Stimulated activated CD4-positive, alpha-beta T cell treated with anti-CD3 and anti-CD28 coated beads, Interleukin-12 subunit alpha, Interleukin-12 subunit beta, amount 100 ng/mL, for 24 hours (primary cell): ENCODE results near the gene CDH4.

Experiments used
- DNase-seq, 2 experiments: peaks; one replicate each; pipeline ENCODE4 v3.0.0-alpha.2; 2020; ENCODE audit warnings: low read depth in 2 of 2

The CDH4 gene

DNA sequence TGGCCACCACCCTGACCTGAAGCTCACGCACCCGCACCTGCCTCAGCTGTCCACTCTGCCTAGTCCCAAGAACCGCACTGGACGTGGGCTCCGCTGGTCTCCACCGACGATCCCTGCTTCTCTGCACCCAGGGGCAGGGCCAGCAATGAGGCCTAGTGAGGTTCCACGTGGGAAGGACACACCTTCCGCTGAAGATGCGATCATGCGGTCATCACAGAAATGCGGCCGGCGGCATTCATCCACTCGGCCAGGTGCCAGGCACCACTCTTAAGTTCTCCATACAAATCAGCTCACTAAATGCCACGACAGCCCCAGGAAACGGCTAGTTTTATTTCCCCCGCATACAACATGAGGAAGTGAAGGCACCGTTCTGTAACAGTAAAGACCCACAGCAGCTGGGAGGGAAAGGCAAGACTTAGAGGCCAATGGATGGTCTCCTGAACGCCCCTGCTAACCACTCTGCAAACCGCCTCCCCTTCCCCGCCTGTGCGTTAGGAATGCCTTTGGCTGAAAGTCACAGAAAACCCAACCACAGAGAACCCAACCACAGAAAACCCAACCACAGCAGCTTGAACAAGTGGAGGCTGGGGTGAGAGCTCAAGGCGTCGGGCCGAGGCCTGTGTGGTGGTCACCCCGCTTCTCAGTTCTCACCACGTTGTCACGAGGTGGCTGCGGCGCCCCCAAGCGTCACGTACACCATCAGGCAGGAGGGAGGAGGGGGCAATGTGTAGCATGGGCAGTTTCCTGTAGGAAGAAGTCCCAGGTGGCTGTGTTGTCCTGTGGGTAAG, 609.2 kb downstream of the CDH4 start:
- no peak for DNase-seq

DNA sequence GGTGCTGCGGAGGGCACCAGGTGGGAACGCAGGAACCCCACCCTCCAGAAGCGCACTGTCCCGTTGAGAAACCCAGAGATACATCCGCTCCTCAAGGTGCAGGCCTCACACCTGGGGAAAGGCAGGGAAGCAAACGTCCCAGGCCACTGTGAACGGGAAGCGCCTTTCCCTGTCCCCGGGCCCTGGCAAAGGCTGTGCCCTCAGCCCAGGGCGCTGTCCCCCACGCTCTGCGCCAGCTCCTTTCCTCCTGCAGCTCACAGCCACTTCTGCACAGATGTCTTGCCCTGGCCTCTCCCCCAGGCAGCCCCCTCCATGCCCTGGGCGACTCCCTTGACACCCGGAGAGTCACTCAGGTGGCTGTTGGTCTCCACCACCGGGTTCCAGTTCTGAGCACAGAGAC, 609.8 kb downstream of the CDH4 start:
- no peak for DNase-seq

DNA sequence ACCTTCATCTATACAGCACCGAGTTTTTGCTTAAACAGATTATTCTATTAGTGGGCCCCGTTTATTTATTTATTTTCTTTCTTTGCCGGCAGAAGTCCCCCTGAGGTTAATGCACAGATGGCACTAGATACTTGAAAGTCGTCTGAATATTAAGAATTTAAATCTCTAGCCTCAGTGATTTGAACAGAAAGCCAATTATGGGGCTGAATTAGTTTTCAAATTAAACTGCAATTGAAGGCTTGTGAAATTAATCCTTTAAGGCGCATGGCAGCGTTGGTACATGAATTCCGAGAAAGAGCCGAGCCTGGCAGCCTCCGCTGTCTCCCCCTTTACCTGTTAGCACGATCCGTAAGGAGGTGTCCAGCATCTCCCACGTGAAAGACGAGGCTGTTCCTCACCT, 610.8 kb downstream of the CDH4 start:
- no peak for DNase-seq

DNA sequence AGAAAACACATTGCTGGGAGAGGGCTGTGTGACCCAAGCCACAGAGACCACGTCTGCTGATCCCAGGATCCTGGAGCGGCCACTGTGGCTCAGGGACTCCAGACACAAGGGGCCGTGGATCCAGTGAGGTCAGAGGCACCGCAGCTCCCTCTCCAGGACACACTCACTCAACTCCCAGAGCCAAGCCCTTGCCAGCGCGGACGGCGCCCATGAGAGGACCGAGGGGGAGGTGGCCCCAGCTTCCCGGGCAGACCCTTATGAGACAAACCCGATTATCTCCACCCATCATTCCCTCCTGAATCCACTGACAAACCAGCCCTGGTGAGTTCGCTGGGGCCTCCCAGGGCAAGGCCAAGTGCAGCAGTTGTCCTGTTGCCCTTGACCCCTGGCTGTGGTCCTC, 612.4 kb downstream of the CDH4 start:
- DNase-seq, result no peak

DNA sequence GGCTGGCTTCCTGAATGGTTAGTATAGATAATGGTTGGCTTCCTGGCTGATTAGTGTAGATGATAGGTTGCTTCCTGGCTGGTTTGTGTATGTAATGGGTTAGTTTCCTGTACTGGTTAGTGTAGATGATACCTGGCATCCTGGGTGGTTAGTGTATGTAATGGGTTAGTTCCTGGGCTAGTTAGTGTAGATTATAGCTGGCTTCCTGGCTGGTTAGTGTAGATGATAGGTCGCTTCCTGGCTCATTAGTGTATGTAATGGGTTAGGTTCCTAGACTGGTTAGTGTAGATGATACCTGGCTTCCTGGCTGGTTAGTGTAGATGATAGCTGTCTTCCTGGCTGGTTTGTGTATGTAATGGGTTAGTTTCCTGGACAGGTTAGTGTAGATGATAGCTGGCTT, 613.3 kb downstream of the CDH4 start:
- no peak for DNase-seq

DNA sequence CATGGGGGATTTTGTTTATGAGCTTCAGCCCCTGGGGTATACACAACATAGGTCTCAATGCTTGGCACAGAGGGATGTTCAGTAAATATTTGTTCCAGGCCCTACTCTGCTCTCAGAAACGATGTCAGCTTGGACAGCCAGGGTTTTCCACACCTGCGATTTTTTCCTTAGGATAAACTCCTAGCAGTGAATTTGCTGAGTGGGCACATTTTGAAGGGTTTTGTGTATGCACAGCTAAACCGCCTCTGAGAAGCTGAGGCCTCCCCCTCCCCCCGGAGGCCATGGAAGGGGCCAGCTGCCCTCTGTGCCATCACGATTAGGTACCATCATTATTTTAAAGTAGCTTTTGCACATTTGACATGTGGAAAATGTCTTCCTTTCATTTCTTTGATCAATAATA, 614.1 kb downstream of the CDH4 start:
- DNase-seq, result no peak

DNA sequence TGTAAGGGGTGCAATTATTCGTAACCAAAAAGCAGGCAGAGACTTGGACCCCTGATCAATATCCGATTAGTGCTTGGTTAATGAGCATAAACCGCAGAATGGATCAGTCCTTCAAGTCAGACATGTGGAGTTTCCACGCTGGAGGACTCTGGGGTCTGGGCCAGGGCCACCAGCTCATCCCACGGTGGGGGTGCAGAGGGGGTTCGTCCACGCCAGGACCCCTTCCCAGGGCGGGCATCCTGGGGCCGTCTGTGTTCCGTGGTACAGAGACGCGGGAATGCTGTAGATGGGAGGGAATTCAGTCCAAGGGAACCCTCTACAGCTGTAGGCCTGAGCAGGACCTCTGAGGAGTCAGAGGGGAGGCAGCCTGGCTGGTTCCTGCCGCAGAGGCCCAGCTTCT, 615.9 kb downstream of the CDH4 start:
- no peak for DNase-seq

DNA sequence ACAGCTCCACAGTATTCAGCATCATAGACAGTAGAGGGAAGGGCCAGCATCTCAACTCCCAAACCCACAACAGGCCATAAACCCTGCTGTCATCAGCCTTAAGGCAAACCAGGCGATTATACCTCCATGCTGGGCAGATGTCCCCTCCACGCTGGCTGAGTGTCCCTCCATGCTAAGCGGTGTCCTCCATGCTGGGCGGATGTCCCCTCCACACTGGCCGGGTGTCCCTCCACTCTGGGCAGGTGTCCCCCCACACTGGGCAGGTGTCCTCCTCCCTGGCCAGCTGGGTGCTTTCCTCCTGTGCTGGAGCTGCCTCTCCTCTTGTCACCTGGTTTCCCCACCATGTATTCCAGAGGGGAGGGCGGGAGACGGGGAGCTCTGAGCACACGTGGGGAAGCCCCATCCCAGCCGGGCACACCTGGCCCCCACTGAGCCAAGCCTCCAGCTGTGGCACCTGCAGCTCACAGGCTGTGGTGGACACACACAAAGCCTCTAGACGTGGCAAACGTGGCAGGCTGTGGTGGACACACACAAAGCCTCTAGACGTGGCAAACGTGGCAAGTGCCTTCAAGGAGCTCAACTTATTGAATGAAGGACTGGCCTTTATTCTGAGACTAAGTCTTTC, 616.5 kb downstream of the CDH4 start:
- no peak for DNase-seq

DNA sequence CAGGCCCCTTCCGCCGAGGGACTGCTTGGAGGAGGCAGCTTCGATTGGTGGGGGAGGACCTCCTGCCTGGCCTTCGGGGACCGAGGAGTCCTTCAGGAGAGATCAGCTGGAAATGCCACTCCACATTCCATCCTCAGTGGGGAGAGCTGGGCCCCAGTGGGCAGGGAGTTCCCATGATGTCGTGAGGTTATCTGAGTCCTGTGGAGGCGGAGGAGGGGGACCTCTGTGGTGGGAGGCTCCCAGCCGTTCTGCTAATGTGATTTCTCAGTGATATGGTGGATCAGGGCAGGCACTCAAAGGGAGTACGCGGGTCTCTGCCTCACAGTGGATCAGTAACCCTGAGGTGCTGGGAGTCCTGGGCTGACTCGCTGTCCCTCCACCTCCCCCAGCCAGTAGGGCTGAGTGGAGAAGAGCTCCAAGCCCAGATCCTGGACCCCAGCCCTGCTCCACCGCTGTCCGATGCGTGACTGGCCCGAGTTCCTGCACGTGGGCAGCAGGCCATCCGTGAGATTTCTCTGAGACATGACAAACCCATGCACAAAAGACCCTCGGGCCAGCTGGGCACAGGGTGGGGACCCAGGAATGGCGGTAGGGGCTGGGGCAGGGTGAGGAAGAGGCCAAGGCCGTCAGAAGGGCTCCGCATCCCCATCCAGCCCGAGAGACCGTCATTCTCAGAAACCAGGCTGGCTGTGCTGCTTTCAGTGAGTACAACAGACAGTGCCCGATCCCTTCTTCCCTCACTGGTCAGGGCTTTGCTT, 617.9 kb downstream of the CDH4 start:
- DNase-seq, result no peak

DNA sequence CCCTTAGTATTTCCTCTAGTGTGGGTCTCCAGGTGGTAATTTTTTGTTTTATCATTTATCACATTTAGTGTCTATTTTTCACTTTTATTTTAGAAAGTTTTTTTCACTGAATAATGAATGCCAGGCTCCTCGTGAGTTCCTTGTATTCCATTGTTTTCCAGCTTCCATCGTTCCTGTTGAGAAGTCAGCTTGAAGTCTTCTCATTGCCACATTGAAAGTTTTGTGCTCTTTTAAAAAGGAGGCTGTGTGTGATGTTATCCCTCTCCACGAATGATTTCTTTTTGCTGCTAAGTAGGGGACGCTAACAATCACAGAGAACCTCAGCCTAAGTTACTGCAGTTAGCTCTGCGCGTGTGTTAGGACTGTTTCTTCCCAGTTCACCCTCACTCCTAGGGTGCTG, 619.1 kb downstream of the CDH4 start:
- DNase-seq, result no peak

DNA sequence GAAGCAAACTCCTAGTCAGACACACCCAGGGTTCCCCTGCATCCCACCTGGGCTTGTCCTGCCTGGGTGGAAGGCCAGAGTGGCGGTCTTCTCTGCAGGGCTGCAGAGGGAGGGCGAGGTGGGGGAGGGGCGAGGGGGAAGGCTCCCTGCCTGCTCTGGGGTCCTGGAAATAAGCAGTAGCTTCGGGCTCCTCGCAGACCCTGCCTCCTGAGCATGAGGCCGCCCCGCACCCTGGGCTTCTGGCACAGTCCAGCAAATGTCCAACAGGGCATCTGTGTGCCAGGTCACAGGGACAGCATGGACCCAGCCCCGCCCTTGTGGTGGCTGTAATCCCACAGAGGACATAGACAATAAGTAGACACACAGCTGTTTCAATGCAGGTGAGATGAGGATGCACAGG, 619.9 kb downstream of the CDH4 start:
- DNase-seq, result no peak

DNA sequence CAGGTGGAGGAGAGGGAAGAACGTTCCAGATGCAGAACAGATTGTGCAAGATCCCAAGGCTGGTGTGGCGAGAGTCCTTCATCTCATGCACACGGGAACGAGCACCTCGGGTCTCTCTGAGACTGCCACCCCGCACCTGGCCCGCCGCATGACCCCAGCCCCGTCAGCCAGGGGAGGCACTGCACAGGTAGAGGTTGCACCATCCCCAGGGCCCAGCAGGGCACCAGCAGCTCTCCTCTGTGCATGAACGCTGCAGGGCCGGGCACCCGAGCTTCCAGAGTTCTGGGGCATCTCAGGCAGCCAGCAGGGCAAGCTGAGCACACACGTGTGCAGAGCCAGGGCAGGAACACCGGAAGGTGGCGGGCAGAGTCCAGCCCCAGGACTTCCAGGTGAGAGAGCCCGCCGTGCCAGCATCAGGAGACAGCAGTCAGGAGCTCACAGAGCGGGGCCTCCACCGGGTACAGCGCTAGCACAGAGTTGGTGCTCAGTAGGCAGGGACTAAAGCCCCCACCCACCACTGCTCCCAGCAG, 620.4 kb downstream of the CDH4 start:
- no peak for DNase-seq

DNA sequence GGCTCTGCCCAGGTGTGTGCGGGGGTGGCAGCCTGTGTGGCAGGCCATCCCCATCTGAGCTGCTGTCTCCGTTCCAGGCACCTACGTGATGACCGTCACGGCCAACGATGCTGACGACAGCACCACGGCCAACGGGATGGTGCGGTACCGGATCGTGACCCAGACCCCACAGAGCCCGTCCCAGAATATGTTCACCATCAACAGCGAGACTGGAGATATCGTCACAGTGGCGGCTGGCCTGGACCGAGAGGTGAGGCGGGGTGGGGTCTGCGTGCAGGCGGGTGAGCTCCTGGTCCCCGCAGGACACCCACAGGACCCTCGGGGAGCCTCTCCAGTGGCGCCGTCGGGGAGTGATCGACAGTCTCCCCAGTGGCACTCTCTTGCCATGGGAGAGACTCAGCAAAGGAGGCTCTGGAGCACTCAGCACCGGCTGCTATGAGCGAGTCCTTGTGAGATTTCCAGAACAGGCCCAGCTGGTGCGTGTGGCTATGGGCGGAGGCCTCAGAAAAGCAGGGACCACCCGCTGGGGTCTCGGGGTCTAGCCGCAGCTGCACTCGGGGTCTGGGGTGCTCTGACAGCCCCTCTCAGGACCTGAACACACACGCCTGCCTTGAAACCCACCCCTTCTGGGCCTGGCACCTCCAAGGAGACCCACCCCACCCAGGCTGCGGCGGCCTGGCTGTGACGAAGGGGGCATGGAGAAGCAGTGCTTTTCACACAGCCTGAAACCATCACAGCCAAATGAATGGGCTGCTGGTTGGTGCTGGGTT, 621.8 kb downstream of the CDH4 start:
- no peak for DNase-seq

DNA sequence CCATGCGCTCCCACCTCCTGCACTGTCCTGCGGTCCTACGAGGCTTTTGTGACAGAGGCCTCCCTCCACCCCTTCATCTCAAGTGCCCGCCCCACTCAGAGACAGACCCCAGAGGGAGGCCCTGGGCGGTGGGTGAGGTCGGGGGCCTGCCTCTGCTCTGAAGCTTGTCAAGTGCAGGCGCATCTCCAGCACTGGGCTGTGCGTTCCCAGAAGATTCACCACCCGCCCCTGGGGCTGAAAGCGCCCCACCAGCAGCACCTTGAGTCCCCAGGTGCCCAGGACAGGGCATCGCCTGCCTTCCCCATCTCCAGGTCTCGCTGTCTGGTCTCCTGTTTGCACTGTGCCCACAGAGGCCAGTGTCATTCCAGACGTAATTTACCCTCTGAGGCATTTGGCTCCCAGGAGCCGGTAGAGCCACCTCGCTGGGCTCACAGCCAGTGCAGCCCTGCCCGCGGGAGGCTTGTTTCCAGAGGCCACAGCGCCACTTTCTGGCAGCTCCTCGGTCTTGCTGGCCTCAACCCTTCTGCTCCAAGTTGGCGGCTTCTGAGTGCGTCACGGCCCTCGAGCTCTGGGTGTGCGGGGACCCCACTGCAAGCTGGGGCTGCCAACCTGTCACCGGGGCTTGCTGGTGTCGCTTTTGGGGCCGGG, 622.5 kb downstream of the CDH4 start:
- DNase-seq, result no peak

DNA sequence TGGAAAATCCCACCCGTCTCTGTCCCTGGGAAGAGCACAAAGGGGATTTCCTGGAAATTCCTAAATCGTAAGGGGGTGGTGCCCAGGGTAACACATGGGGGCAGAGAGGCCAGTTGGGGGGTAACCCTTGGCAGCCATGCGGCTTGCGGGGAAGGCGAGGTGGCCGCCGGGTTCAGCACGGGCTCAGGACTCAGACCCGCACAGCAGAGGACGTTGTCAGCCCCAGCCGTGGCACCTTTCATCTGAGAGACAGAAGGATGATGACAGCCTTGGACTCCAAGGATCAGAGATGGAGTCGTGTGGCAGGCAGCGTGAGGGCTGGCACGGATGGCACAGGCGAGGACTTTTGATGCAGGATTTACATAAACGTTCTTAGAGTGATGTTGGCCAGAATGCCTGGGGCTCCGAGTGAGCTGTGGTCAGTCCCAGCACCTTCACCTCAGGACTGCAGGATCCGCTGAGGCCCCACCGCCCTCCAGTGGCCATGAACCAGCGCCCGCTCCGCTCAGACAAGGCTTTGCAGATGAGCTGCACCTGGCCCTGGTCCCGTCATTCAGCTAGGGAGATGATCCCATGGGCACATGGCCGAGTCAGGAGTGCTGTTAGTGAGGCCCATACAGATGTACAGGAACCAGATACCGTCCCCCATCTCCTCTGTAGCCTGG, 623.3 kb downstream of the CDH4 start:
- DNase-seq, result no peak

DNA sequence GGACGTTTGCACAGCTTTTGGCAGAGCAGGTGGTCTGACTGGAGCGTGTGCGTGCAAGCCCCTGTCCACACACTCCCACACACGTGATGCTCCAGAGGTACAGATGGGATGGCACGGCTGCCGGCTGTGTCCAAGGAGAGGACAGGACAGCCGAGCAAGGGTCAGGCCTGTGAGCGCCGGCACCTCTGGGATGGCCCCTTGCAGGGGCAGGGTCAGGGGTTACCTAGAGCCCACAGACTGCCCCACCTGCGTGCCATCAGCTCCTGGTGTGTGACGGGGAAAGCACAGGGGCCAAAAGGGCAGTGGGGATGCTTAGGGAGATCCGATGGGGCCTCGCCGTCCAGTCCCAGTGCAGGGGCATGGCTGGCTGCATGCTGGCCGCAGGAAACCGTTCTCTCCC, 623.9 kb downstream of the CDH4 start:
- DNase-seq, result no peak

DNA sequence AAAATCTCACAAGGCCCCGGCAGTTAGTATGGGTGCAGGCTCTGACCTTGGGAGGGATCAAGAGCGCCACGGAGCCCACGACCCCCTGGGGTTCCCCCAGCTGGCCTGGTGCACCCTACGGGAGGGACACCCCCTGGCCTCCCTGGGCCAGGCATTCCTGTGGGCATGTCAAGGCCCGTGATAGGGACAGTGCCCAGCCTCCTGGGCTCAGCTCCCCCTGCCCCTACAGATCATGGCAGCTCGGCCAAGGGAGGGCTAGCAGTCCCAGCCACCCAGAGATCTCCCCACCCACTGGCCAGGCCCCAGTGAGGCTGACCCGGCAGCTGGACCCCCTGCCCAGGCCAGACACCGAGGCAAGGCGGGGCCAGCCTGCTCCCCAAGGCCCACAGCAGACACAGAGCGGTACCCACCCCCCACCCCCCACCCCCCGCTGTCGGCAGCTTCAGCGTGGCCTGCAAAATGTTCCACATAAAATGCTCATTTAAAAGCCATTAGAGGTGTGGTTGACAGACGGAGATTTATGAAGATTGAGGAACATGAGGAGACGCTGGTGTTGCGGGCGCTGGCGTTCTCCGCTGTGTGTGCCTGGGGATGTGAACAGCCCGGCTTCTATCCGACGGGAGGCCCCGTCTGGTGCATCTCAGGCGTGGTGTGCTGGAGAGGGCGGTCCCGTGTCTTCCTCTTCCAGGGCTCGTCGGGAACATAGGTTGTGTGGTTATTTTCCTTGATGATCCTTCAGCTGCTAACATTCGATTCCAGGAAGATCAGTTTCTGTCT, 625.1 kb downstream of the CDH4 start:
- no peak for DNase-seq

DNA sequence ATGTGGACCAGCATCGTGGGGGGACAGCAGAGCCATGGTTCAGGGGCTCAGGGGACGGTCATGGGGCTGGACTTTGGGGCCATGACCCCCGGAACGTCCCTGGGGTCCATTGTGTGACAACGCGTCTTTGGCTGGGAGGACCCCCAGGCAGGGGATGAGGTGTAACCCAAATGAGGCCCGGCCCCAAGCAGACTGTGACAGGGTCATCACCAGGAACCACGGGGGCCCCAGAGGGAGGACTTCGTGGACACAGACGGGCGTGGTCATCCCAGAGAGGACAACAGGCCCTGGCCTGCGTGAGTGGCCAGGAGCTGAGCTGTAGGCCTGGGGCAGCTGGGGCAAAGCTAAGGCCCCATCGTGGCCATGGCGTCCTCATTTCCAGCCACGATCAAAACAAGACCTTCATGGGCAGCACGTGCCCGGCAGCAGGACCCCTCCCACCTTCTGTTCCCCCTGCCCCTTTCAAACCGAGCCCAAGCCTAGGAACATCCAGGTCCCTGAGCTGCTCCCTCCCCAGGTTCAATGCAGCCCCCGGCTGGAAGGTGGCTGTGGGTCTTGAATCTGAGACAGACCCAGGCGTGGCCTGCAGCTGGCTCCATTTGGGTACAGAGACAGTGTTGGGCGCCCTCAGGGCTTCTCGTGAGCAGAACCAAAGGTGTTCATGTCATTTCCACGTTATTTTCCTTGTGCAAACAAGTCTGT, 625.9 kb downstream of the CDH4 start:
- no peak for DNase-seq

DNA sequence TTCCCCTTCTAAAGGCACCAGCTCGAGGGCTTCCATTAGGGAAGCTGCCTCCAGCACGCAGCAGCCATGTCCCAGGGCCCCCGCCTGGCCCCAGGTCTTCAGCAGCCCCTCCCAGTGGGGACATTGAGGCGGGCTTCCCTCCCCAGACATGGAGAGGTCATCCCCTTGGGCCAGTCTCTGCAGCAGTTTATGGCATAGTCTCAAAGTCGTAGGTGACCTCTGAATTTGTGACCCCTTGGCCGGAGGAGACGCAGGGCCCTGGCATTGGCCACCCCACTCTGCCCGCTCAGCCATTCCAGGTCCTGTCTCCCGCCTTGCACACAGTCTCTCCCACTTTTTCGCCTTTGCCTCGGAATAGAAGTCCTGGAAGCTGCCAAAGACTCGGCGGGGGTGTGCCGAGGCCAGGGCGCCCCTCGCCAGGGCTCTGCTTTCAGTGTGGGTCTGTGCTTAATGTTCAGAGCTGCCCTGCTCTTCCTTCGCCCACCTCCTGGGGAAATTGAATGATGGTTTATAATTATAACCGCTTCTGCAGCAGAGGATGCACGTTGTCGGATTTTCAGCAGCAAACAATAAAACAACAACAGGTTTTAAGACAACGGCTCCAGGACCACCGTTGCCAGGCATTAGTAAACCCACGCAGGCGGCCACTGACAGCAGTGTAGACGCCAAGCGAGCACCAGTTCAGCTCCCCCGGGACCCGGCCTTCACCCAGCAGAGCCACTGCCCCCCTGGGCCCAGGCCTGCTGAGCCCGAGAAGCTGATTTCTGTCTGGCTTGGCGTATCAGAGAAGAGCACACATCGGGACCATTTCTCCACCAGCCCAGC, 626.6 kb downstream of the CDH4 start:
- no peak for DNase-seq
